ENCODE results near the gene NTNG2. TPM values are rescaled to one million over a fixed set of nuclear protein-coding genes. Genes with fewer than 3 reads are reported as not detected.

Gene NTNG2
- total RNA-seq, 1 donor from 2014 or later, result 43.7 TPM

DNA sequence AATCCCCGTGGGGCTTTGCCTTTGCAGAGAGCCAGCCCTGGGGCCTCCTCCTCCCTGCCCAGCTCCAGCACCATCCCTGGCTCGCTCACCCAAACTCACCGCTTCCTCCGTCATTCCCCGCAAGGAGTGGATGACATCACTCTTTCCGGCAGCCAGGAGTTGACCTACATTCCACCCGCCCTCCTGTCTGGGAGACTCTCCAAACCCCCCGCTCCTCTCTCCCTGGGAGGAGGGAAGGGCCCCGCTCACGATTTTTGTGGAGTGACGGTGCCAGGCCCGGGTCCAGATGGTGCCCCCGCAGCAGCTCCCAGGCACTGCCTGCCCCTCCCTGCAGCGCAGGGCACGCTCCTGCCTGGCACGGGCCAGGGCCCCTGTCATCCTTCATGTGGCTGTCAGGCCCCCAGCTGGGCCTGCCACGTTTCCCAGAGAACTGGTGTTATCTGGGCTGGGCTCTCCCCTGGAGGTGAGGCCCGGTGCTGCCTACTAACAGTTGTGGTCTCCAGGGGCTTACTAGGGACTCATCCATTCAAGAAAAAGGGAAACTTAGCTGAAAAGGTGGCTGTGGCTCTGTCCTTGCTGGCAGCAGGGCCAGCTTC lies 52.3 kb downstream of the NTNG2 start:
- Mint-ChIP-seq H3K36me3 (ENCODE audit: unreplicated experiment) (peaks cover 4% of the 10 kb centered on the region), H3K27me3 (ENCODE audit: unreplicated experiment) (peaks cover 7% of the 10 kb centered on the region), H3K4me1 (ENCODE audit: low read depth, unreplicated experiment) (peaks cover 14% of the 10 kb centered on the region), H3K27ac (ENCODE audit: unreplicated experiment) (no peak overlapping the region), H3K9me3 (ENCODE audit: unreplicated experiment) (peaks cover 4% of the 10 kb centered on the region), H3K4me3 (ENCODE audit: unreplicated experiment) (no peak overlapping the region)
- TF ChIP-seq, protein P1, sequence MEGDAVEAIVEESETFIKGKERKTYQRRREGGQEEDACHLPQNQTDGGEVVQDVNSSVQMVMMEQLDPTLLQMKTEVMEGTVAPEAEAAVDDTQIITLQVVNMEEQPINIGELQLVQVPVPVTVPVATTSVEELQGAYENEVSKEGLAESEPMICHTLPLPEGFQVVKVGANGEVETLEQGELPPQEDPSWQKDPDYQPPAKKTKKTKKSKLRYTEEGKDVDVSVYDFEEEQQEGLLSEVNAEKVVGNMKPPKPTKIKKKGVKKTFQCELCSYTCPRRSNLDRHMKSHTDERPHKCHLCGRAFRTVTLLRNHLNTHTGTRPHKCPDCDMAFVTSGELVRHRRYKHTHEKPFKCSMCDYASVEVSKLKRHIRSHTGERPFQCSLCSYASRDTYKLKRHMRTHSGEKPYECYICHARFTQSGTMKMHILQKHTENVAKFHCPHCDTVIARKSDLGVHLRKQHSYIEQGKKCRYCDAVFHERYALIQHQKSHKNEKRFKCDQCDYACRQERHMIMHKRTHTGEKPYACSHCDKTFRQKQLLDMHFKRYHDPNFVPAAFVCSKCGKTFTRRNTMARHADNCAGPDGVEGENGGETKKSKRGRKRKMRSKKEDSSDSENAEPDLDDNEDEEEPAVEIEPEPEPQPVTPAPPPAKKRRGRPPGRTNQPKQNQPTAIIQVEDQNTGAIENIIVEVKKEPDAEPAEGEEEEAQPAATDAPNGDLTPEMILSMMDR (IDR thresholded peaks at IDR 0.05; ENCODE audit: partially characterized antibody, unreplicated experiment), result no peak
- peak; percentile 43 for DNase-seq

DNA sequence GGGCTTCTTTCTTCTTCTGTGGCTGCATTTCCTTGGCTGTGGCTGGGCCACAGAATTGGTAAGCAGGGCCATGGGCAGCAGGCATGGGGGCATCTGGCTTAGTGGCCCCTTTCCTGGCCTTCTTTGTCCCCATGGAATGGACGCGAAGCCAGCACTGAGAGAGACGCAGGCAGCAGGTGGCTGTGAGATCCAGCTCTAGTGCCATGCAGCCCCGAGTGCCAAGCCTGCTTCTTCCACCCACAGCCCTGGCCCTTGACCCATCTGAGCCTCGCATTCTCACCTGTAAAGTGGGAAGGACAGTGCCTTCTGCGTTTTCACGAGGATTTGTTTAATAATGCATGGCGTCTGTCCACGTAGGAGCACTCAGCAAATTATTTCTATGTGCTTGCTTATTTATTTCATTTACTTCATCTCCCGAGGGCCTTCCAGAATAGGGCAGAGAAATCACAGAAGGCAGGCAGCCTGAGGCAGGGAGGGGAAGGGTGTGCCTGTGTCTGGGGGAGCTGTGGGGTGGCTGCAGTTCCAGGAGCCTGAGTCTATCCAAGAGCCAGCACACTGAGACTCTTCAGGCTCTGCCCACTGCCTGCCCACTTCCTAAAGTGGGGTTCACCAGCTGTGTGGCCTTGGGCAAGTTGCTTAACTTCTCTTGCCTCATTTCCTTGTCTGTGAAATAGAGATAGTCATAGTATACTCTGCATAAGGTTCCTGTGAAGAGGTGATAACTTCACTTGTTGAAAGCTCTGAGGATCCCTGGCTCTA lies 55.2 kb downstream of the NTNG2 start:
- H3K36me3 Mint-ChIP-seq (ENCODE audit: unreplicated experiment), result peaks cover 4% of the 10 kb centered on the region
- no peak overlapping the region for H3K4me3 Mint-ChIP-seq (ENCODE audit: unreplicated experiment)
- H3K4me1 Mint-ChIP-seq (ENCODE audit: low read depth, unreplicated experiment), result peaks cover 15% of the 10 kb centered on the region
- H3K9me3 Mint-ChIP-seq (ENCODE audit: unreplicated experiment), result peaks cover 4% of the 10 kb centered on the region
- H3K27ac Mint-ChIP-seq (ENCODE audit: unreplicated experiment), result no peak overlapping the region
- DNase-seq, result no peak
- TF ChIP-seq, protein P1 (IDR thresholded peaks at IDR 0.05; ENCODE audit: partially characterized antibody, unreplicated experiment), result no peak
- H3K27me3 Mint-ChIP-seq (ENCODE audit: unreplicated experiment), result peaks cover 5% of the 10 kb centered on the region

DNA sequence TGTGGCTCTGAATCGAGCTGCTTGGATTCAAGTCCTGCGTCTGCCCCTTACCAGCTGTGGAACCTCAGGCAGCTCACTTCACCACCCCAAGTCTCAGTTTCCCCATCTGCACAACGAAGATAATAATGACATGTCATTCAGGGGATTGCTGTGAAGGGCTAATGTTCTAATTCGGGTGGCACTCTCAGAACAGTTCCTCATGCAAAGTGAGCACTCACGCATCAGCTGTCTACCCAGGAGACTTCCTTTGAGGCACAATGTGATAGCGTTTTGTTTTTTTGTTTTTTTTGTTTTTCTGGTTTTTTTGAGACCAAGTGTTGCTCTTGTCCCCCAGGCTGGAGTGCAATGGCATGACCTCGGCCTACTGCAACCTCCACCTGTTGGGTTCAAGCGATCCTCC lies 56.4 kb downstream of the NTNG2 start:
- H3K27me3 Mint-ChIP-seq (ENCODE audit: unreplicated experiment), result no peaks in the 10 kb centered on the region
- no peak overlapping the region for H3K27ac Mint-ChIP-seq (ENCODE audit: unreplicated experiment)
- peaks cover 17% of the 10 kb centered on the region for H3K4me1 Mint-ChIP-seq (ENCODE audit: low read depth, unreplicated experiment)
- H3K9me3 Mint-ChIP-seq (ENCODE audit: unreplicated experiment), result peaks cover 4% of the 10 kb centered on the region
- TF ChIP-seq, protein P1 (IDR thresholded peaks at IDR 0.05; ENCODE audit: partially characterized antibody, unreplicated experiment), result no peak
- H3K4me3 Mint-ChIP-seq (ENCODE audit: unreplicated experiment), result no peak overlapping the region
- no peak for DNase-seq
- H3K36me3 Mint-ChIP-seq (ENCODE audit: unreplicated experiment), result no peaks in the 10 kb centered on the region

DNA sequence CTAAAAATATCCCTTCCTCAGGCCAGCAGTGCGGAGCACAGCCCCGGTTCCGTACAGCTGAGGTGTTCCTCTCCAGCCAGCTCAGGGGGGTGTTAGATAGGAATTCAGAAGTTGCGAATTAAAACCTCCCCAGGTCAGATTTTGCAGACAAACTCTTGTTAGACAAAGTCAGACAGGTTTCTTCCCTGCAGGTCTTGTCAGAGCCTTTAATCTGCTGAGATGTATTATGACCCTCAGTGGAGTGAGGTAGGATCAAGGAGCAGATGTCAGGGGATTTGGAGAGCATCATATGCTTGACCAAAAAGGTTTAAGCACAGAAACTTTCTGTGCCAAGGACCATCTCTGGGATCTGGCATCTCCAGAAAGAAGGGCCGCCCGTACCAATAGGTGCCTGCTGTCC lies 60.1 kb downstream of the NTNG2 start:
- no peak overlapping the region for H3K27ac Mint-ChIP-seq (ENCODE audit: unreplicated experiment)
- no peak for DNase-seq

More for the DNA sequence above, 60.1 kb downstream of the NTNG2 start:
- H3K36me3 Mint-ChIP-seq (ENCODE audit: unreplicated experiment), result no peaks in the 10 kb centered on the region
- H3K9me3 Mint-ChIP-seq (ENCODE audit: unreplicated experiment), result peaks cover 4% of the 10 kb centered on the region
- no peak overlapping the region for H3K4me3 Mint-ChIP-seq (ENCODE audit: unreplicated experiment)
- no peaks in the 10 kb centered on the region for H3K27me3 Mint-ChIP-seq (ENCODE audit: unreplicated experiment)
- TF ChIP-seq, protein P1 (IDR thresholded peaks at IDR 0.05; ENCODE audit: partially characterized antibody, unreplicated experiment), result no peak
- H3K4me1 Mint-ChIP-seq (ENCODE audit: low read depth, unreplicated experiment), result peaks cover 24% of the 10 kb centered on the region

All from glutamatergic neuron (in vitro differentiated cells).